HT-29 (cell line): ENCODE measurements around the gene EWSR1. TPM values are rescaled to one million over a fixed set of nuclear protein-coding genes. Genes with fewer than 3 reads are reported as not detected.
A peak's percentile ranks its signal among the peaks of the same experiment; 100 is the strongest.

ENCODE experiments used
- DNase-seq: peaks from one replicate; pipeline ENCODE4 v3.0.0-alpha.2; 2015; ENCODE audit warnings: low spot score
- total RNA-seq: library from RNA; depleted of rRNA; stranded (reverse); fragments of >200 nt; shearing (Covaris generic); gene quantifications from 2 replicates; pipeline ENCODE4 v1.2.3, GENCODE V29; 2014

The EWSR1 gene
- total RNA-seq, 1 experiment from 2014 or later: 372 TPM

DNA sequence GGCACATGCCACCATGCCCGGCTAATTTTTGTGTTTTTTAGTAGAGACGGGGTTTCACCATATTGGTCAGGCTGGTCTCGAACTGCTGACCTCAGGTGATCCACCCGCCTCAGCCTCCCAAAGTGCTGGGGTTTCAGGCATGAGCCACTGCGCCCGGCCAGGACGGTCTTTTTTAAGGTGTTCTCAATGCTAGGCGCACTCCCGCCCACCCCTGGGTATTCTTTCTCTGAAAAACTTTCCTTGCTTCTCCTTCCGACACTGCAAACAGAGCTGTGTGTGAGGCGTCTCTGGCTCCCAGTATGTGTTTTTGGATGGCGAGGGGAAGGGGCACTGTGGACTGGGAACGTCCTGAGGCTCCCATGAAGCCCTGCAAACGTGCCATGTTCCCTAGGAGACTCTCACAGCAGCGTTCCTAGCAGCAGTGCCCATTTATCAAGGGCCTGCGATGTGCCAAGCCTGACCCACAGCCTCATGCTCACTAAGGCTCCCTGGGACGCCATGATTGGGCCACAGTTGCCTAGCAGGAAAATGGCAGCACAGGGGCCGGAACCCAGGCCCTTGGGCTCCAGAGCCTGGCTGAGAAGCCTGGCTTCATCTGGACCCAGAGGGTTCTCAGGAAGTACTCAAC, 49.9 kb downstream of the EWSR1 start:
- DNase-seq: no peak

- no peak for DNase-seq
Observed at GRCh38 chr22:29319072-29319471, 51.0 kb downstream of the EWSR1 start.

GRCh38 chr22:29320546-29320945, 52.5 kb downstream of the EWSR1 start:
- peak; percentile 36 for DNase-seq

DNA sequence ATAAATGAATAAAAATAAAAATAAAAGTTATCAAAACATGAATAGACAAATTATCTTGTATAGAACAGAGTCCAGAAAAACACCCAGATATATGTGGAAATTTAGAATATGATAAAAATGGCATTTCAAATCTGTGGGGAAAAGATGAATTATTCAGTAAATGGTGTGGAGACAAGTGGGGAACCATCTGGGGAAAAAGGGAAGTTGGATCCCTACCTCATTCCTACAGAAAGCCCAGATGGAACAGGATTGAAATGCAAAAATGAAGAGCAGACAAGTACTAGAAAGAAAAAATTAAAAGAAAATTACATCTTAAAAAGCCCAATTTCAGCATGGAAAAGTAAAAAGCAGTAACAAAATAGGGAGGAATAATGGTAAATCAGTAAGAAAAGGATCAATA, 55.6 kb downstream of the EWSR1 start:
- DNase-seq: no peak

DNA sequence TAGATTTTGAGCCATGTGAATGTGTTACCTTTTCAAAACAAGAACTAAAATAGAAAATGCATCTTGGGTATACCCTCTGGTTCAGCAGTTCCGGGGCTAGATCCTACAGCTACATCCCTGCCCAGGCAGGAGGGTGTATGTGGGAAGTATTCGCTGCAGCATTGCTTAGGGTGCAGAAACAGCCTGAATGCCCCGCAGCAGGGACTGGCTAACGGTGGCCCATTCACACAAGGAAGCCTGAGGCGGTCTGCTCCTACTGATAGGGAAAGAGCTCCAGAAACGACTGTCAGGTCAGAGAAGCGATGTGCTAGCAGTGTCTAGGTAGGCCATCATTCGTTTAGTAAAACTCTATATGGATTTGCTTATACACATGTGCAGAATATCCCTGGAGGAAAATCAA, 57.3 kb downstream of the EWSR1 start:
- no peak for DNase-seq

DNA sequence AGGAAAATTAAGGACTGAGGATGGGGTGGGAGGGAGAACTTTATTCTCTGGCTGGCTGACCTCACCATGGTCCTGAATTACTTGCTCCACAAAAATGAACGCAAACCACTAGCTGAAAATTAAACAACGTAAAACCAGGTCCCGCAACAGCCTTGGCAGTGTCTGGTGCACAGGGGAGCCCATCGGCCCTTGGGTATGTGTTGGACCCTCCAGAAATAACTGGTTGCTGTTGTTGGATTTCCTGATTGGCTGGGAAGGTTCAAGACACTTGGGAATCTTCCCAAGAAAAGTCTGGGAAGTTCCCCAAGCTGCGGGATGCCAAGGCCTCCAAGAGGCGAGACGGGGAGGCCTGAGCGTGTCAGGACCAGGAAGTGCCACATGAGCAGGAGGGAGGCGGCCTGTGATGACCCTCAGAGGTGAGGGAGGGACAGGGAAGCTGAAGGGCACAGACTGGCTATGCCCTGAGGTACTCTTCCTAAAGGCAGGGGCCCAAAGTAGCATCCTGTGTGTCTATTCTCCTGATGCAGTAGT, 57.8 kb downstream of the EWSR1 start:
- no peak for DNase-seq

GRCh38 chr22:29326481-29326880, 58.4 kb downstream of the EWSR1 start:
- no peak for DNase-seq

GRCh38 chr22:29327089-29327764, 59.2 kb downstream of the EWSR1 start:
- no peak for DNase-seq

GRCh38 chr22:29328055-29328454, 60.0 kb downstream of the EWSR1 start:
- DNase-seq: no peak

DNA sequence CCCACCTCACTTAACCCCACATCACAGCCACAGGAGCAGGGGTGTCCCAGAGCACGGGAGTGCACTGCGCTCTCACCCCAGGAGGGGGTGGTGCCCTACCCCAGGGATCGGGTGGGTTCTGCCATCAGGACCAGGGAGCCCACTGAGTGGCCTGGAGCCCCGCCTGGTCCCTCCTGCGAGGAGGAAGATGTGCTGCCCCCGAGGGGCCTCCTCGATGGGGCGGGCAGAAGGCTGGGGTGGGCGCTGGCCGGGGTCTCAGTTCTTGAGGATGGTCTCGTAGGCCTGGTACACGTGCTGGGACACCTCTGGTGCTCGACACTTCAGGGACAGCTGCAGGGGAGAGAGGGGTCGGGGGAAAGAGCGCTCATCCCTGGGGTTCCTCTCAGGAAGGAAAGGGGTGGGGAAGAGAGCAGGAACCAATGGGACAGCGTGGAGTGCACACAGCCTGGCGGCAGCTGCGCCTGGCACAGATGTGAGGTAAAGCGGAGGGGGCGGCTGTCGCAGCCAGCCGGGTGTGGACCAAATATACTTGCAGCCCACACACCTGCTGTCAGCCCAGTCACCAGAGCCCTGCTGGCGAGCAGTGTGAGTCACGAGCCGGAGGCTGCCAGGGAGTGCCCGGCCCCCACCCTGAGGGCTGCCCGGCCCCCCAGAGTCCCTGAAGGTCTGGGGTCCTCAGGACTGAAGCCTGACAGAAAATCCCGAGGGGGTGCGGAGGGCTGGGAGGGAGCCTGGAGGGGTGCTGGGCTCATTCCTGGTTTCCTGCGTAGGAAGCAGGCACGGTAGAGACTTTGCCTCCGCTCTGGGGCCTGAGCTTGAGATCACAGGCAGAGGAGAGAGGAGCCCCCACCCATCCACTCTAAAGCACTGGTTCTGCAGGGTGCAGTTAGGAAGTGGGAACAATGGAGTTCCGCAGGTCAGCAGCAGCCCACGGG, 60.8 kb downstream of the EWSR1 start:
- no peak for DNase-seq

- DNase-seq: no peak
Observed at GRCh38 chr22:29329581-29329980, 61.5 kb downstream of the EWSR1 start.

DNA sequence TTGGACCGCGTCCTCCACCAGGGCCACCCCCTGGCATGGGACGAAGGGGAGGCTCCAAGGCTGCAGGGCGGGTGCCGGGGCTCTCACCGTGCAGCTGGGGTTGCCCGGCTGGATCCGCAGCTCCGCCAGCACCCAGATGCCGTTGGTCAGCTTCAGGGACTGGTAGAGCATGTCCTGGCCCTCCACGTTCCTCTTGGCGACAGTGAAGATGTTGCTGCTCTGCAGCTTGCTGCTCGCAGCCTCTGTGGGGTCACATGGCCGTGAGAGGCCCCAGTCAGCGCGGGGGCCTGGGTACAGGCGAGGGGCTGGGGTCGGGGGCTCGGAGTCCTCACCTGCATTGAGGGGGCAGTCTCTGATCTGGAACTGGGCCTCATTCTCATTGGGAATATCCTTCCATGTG, 62.2 kb downstream of the EWSR1 start:
- no peak for DNase-seq

GRCh38 chr22:29330753-29331152, 62.7 kb downstream of the EWSR1 start:
- DNase-seq: no peak

- DNase-seq: no peak
Observed at GRCh38 chr22:29331213-29331612, 63.1 kb downstream of the EWSR1 start.

GRCh38 chr22:29331658-29332300, 63.7 kb downstream of the EWSR1 start:
- no peak for DNase-seq

DNA sequence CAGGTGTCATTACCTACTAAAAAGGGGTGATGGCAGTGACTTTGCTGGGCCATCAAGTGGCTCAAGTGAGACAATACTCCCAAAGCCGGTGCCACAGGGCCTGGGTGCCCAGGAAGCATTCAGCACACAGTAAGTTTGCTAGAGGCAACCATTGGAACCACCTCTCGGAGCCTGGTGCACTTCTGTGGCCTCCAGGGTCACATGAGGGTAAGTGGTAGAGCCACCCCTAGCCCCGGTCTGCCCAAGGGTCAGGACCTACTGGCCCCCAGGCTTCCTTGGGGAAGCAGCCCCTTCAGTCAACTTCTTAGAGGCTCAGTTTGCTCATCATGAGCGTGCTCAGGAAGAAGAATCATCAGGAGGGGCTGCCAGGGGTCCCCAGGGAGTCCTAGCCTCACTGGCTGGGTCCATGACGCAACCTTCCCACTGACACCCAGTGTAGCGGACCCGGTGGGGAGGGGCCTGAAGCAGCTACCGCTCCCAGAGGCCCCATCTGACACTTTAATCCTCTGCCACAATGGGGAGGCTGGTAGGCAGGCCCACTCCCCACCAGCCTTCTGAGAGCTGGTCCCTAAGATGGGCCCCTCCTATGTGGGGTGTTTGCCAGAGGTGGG, 64.9 kb downstream of the EWSR1 start:
- no peak for DNase-seq

DNA sequence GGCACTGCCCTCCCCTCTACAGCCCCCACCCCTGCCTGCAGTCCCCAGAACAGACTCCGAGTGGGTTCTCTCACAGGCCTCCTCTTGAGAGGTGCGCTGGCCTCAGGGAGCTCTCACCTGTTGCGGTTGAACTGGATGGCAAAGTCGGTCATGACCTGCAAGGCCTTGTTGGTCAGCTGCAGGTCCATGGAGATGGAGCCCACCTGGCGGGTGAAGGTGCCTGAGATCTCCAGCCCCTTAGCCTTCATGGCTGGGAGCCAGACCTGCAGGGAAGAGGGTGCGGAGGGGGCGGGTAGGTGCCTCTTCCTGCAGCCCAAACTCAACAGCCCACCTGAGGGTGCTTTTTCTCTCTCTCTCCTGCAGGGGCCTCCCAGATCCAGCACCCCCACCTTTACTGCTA, 66.1 kb downstream of the EWSR1 start:
- DNase-seq: no peak

DNA sequence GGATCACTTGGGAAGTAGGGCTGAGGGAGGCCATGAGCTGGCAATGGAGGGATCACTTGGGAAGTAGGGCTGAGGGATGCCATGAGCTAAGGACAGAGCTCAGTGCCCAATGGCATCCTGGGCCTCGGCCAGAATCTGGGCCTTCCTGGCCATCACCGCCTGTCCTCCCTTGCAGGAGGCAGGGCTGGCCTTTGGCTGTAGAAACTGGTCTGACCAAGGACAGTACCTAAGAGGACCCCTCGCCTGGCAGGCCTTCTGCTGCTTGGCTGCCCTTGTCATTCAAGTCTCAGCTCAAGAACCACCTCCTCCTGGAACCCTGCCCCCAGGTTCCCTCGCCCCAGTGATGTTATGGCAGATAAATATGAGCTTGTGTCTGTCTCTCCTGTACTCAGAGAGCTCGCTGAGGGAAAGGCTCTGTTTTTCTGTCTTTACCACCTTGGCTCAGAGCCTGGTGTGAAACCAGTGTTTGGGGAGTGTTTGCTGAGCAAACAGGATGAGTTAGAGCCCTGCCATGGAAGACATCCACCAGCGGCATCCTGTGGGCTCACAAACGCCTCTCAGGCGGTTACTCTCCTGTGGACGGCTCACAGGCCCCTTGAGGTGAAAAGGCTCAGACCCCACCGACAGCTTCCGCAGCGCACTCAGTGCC, 66.8 kb downstream of the EWSR1 start:
- DNase-seq: no peak

GRCh38 chr22:29335656-29336055, 67.6 kb downstream of the EWSR1 start:
- no peak for DNase-seq

DNA sequence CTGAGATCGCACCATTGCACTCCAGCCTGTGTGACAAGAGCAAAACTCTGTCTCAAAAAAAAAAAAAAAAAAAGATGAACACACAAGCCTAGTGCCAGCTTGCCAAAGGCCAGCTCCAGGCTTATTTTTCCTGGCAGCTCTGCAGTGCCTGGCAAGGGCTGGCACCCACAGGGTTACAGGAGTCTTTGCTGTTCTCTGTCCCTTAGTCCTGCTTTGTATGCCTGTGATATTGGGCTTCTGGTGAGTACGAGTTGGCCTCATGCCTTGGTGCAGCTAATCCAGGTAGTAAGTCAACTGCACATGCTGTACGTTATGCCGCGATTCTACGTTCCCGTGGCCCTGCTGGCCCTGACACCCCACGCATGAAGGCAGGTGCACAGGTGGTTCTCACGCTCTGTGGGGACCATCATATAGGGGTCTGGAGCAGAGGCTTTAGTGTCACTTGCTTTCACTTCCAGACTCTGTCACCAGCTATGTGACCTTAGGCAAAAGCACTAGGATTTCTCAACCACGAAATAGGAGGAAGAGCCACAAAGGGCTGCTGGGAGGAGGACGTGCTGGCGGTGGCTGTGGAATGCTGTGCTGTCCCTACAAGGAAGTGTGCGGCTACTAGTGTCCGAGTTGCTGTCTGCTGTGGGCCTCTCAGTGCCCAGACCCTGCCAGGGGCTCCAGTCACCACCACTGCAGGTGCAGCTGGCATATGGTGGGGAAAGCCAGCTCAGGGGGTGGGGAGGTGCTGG, 68.9 kb downstream of the EWSR1 start:
- DNase-seq: no peak
